ENCODE measurements around the gene STK39.

Gene STK39

DNA sequence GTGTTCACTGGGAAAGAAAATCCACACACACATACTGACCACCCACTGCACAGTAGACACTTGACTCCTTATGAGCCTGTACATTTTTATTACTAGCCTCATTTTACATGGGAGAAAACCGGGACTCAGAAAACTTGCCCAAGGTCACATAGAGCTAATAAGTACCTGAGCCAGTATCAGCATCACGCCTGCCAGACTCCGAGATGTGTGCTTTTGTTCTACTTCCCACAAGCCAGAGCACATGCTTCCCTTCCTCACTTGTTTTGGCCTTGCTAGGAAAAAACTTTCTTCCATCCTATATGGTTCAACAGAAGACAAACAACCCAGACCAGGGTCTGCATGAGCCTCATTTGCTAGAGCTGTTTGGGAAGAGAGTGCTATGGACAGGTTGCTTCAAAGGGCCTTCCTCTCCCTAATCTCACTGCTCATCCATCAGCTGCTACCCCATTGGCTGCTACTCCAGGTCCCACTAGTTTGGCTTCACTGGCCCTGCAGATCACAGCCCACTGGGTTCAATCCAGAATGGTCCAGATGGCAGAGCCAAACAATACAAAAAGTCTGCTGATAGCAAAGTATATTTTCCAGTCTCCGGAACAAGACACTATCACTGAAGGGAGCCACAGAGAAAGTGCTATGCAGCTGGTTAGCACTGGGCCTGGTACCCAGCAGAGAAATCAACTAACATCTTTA, 63.9 kb downstream of the STK39 start:
- DNase-seq: no peak

DNA sequence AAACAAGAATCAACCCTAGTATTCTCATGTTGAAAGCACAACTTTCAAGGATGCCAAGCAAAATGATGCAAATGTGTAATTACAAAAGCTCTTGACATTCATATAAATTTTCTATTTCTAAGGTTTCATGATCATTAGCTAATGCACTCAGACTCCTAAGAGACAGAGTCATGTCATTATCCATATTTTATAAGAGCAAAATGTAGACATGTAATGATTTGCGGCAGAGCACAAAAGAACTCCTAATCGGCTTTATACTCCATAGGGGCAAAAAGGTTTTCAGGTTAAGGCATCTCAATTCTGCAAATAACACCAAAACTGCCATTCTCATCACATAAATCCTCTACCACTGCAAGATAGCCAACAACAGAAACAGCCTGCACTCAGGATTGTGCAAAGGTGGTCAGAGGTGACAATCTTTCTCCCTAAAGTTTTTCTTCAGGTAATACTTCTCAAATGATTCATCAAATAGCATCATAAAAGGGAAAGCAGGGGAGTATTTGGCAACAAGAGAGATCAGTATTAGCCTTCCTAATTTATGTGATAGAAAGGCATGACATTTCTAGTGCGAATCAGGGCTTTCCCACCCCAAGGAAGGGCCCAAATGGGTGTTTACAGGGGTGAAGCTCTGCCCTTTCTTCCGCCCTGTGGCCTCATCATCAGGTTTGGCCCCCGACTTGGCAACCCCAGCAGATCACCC, 64.7 kb downstream of the STK39 start:
- no peak for DNase-seq

DNA sequence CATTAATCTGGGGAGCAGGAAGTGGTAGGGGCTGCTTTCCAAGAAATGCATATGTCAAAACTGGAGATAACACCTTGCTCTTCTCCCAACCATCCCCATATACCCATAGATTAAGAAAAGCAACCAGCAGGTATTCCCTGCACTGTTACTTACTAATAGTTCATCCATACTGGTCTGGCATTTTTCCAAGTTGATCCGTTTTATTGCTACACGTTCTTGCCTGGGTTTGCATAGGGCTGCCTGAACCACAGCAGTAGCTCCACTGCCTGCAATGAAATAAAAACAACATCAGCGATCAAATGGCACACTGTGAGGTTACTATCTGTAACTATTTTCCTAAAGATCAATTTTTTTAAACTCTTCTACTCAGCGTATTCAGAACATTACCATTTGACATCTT, 65.6 kb downstream of the STK39 start:
- DNase-seq: no peak

- DNase-seq: no peak
Measured at GRCh38 chr2:168180914-168181313, 66.5 kb downstream of the STK39 start.

GRCh38 chr2:168180483-168180882, 66.9 kb downstream of the STK39 start:
- DNase-seq: no peak

DNA sequence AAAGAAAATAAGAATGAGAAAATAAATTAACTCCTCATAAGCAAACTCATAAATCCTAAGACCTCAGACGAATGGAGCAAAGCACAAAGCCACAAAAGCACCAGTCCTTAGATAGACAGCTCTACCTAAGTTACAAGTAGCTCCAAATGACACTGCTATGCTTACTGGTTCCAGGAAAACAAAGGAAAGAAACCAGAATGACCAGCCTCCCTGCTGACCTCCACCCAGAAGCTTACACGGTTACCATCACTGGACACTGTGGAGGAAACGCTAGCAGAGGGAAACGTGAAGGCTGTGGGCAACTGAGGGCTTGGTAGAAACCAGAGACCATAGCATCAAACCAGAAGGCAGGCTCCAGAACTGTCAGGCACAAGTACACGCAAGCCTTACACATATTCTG, 67.8 kb downstream of the STK39 start:
- DNase-seq: no peak

DNA sequence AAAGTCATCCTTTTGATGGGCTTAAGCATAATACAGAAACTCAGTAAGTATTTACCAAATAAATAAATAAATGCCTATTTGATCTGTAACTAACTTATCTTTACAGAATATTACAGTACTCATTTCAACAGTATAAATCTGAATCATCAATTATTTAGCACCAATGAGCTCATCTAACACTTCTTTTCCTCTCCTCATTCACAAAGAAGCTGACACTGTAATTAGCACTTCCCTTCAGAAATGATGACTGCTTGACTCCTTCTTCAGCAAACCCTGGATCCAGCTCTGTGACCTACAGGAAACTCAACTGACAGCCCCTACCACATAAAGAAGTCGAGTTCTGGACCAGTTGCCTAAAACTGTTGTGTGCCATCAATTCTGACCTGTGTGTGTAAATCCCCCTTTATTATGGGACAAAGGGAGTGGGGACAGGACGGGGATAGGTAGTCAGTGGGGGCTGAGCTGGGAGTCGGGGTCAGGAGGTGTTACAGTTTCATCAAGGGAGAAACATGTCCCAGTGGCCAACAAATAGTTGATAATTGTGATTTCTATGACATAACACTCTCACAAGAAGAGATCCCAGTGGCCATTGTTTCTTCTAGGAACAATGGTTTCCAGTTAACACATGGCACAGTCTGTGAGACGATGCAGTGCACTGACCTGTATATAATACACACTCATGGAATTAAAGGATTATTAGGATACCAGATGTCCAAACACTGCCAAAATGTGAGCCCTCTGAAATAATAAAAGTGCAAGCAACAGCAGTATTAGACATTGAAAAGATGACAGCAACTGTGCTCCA, 68.7 kb downstream of the STK39 start:
- no peak for DNase-seq

GRCh38 chr2:168176402-168176801, 71.0 kb downstream of the STK39 start:
- DNase-seq: no peak

GRCh38 chr2:168175469-168175868, 71.9 kb downstream of the STK39 start:
- no peak for DNase-seq

DNA sequence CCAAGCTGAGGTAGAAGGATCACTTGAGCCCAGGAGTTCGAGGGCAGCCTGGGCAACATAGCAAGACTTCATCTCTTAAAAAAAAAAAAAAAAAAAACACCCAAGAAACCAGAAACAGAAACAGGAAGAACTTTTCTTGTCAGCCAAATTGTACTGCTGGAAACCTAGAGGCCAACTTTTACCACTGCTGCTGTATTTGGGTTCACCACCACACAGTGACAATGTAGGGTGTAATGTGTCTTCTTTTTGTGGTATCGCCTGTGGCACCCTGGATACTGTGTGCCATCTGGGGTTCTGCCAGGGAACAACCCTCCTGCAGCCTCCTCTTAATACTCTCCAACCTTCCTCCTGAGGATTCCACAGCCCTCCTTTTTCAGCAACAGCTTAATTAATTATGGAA, 72.6 kb downstream of the STK39 start:
- no peak for DNase-seq

GRCh38 chr2:168172071-168172470, 75.3 kb downstream of the STK39 start:
- no peak for DNase-seq

GRCh38 chr2:168171059-168171762, 76.2 kb downstream of the STK39 start:
- DNase-seq: no peak

DNA sequence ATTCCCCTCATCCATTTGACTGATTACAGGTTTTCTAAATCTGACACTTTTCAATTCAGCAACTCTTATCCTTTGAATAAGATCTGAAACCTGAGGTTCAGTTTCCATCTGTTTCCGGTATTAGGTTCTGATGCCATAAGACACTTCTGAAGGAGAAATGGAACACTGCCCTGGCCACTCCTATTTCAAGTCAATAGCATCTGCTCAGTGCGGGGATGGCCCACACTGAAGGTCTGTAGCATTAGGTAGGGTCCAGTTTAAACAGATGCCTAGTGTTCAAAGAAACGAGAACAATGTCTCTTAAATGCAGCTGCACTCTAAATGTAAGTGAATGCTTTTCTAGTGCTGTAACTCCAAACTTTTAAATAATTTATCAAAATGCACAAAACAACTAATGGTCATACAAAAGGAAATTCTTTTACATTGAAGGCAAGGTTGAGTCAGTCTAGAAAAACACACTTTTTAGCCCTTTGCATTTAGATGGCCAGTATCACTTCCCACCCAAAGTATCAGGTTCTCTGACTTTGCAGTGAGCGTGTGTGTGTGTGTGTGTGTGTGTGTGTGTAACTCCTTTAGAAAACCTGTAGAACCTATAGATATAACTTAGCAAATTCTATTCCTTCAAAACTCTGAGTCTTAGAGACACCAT, 78.2 kb downstream of the STK39 start:
- no peak for DNase-seq

DNA sequence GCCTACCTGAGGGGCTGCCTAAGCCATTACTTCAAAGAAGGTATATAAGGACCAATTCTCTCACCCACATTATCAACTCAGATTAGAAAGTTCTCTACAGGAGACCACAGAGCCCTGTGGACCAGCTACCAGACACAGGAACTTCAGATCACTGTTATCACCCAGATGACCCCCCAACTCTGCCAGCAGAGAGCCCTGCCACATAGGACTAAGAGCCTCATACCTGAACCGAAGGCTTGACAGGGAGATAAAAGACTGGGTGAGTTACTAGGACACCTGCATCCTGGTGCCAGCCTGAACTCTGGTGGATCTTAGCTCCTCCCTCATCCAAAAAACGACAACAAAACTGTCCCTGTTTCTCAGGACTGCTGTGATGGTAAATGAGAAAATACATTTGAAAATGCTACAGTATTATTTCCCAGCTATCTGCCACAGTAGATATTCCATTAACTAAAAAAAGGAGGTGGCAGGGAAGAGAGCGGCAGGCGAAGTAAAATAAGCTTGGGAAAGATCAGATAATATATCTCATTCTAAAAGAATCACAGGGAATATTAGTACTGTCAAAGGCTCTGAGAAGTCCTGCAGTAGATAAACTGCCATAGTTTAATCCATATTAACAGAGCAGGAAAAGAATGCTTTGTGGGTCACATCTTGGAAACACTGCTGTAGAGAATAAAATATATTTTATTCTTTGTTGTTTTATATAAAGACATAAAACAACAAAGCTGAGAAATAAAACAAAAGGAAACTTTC, 79.7 kb downstream of the STK39 start:
- no peak for DNase-seq

- DNase-seq: no peak
Measured at GRCh38 chr2:168166902-168167510, 80.4 kb downstream of the STK39 start.

DNA sequence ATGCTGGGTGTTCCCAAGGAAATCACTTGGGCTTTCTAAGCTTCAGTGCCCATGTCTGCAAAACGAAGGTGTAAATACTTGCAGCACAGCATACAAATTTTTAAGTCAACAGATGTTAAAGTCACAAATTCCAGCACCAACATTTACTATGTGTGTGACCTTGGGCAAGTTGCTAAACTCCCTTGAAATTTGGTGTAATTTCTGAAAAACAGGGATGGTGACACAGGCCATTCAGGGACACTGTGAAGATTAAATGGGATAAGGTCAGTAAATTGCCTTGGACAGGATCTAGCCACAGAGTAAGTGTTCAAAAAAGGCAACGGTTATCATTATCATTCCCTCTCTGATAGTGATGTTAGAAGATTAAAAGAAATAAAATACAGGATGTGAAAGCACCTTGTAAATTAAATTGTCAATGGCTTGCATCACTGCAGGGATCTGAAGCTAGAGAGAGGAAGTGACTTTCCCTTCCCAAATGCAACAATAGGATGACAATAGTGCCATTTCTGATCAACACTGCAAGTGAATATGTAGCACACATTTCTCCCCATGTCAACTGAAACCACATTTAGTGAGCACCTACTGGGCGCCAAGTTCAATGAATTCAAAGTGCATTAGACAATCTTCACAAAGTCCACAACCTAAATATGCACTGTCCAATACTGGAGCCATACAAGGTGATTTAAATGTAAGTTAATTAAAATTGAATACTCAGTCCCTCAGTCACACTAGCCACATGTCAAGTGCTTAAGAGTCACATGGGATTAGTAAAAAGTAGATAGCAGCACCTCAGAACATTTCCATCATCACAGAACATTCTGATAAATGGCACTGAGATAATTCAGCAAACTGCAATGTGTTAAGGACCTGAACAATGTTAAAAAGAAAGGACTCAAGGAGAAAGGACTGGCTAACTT, 81.2 kb downstream of the STK39 start:
- DNase-seq: no peak

GRCh38 chr2:168165397-168165796, 82.0 kb downstream of the STK39 start:
- DNase-seq: no peak

GRCh38 chr2:168160897-168161296, 86.5 kb downstream of the STK39 start:
- no peak for DNase-seq

- no peak for DNase-seq
Measured at GRCh38 chr2:168159754-168160585, 87.4 kb downstream of the STK39 start.

All from right kidney (tissue), 1 donor.